ENCODE measurements around the gene PDZD7.

DNA sequence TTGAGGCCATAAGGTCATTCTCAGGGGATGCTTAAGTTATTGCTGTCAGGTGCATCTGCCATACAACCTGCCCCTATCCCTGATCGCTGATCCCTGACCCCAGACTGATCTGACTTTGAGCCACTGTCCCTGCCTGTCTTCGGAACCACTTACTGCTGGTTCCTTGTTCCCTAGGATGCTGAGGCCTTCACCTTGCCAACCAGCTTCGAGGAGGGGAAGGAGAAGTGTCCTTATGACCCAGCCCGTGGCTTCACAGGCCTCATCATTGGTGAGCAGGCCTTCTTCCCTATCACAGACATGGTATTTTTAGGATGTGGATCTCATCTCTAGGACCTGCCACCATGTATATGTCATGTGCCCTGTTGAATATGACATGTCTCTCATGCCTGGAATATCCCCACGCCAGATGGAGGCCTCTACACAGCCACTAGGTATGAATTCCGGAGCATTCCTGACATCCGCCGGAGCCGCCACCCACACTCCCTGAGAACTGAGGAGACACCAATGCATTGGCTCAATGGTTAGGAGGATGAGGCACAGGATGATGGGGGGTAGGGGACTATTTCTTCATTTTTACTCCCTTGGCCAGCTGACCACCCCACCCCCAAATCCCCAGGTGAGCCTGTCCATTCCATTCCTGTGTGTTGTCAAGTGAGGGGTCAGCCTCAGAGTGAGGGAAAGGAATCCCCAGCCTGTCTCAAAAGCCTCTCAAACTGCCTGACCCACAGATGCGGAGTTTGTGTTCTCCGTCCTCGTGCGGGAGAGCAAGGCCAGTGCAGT, 52.6 kb downstream of the PDZD7 start:
- TF ChIP-seq FOXP1 (CRISPR knock-in tag; IDR thresholded peaks at IDR 0.05) (no peak), ETS1 (conservative IDR thresholded peaks at IDR 0.05; ENCODE audit: control insufficient read depth, low read depth, low read length) (no peak), JUND (IDR thresholded peaks at IDR 0.05; ENCODE audit: borderline replicate concordance, low read depth, low read length) (no peak), JUND (tag; IDR thresholded peaks at IDR 0.05; ENCODE audit: borderline replicate concordance, low read depth, low read length) (no peak), THAP7 (CRISPR knock-in tag; IDR thresholded peaks at IDR 0.05) (no peak), CTCF (IDR thresholded peaks at IDR 0.05 in 2 of 3, conservative IDR thresholded peaks at IDR 0.05 in 1 of 3; ENCODE audit: insufficient read depth in 2 of 3, low read depth in 1 of 3, low read length in 3 of 3) (no peak), MAX (CRISPR knock-in tag; IDR thresholded peaks at IDR 0.05) (no peak), NFE2 (IDR thresholded peaks at IDR 0.05; ENCODE audit: low read depth) (no peak), SUPT5H (IDR thresholded peaks at IDR 0.05) (no peak), CBX5 (IDR thresholded peaks at IDR 0.05; ENCODE audit: borderline replicate concordance, low read depth) (no peak), EZH2 (IDR thresholded peaks at IDR 0.05; ENCODE audit: borderline replicate concordance, low read depth, low read length) (no peak), CEBPB (tag; IDR thresholded peaks at IDR 0.05) (no peak)
